Stimulated activated CD4-positive, alpha-beta T cell treated with anti-CD3 and anti-CD28 coated beads, TNF-alpha, amount 100 ng/mL, for 24 hours (primary cell): ENCODE results near the gene MTMR10.

Source experiments
- DNase-seq, 3 experiments: peaks; one replicate each; pipeline ENCODE4 v3.0.0-alpha.2; 2020; ENCODE audit warnings: low read depth in 3 of 3

MTMR10 gene, protein sequence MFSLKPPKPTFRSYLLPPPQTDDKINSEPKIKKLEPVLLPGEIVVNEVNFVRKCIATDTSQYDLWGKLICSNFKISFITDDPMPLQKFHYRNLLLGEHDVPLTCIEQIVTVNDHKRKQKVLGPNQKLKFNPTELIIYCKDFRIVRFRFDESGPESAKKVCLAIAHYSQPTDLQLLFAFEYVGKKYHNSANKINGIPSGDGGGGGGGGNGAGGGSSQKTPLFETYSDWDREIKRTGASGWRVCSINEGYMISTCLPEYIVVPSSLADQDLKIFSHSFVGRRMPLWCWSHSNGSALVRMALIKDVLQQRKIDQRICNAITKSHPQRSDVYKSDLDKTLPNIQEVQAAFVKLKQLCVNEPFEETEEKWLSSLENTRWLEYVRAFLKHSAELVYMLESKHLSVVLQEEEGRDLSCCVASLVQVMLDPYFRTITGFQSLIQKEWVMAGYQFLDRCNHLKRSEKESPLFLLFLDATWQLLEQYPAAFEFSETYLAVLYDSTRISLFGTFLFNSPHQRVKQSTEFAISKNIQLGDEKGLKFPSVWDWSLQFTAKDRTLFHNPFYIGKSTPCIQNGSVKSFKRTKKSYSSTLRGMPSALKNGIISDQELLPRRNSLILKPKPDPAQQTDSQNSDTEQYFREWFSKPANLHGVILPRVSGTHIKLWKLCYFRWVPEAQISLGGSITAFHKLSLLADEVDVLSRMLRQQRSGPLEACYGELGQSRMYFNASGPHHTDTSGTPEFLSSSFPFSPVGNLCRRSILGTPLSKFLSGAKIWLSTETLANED

DNA sequence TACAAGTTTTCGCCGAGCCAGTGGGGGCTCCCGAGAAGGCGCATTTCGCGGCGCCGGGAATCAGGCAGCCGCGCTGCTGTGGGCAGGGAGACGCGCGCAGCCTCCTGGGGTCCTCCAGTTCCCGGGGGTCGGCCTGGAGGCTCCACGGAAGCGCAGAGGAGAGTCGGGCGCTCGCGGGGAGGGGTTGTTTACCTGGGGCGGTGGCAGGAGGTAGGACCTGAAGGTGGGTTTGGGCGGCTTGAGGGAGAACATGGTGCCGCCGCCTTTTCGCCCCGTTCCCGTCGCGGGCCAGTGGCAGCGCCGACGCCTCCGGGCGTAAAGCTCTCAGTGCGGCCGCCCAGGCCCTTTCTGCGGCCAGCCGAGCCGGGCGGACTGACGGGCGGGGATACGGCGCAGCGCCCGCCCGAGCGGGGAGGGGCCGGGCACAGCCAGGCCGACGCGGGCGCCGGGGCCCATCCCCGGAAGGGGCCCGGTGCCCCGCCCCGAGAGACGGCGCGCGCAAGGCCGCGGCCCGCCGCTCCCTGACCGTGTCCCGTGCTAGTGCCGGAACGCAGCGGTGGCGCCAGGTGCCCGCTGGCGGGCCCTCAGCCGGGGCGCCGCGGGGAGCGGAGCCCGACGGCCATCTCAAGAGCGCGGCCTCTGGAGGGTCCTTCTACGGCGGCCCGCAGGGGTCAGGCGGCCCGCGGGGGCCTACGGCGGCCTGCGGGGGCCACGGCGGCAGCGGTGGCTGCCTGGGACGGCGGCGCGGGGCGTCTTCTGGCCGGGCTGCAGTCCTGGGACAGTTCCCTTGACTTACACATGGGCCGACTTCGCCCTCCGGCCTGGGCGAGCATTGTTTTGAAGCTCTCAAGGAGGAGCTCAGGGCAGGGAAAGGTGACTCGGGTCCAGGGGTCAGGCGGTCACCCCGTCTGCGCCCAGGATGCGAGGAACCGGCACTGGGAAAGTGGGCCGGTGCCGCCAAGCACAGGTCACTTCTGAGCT is at the start of gene MTMR10:
Gene MTMR10 (minus strand): TSS at position 374 of the 981 bp plus-strand sequence. CDS start 122 bp downstream, at position 252.
- peak; percentile 35 to 67 (median 48) for DNase-seq

DNA sequence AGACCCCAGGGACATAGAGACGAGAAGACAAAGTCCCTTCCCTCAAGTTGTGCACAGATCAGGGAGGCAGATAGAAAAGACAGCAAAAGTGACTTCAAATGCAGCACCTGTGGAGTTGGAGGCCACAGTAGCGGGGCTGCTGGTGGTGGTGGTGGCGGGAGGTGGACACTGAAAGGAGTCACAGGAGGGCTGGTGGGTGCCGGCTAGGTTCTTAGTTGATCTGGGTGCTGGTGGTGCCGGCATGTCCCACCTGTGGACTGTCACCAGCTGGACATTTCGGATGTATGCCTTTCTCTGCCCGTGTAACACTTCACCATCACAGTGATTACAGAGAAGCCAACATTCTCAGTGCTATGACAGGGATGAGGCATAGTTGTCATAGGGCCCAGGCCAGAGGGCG is 49.2 kb upstream of the MTMR10 start:
- DNase-seq: no peak

DNA sequence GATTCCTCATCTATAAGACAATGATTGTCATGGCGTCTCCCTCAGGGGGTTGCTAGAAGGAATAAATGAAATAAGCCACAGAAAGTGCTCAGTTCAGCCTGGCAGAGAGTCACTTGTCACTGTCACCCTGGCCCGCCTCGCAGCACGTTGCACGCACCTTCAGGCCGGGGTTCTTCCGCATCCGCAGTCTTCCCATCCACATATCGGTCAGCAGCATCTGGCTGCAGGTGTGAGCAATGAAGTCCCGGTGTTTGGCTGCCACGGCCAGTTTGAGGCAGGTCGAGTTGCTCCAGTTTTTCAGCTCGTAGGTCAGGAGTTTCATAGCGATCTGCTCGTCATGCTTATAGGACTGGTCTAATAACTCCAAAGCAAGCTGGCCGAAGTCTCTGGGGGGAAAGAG is 48.5 kb upstream of the MTMR10 start:
- DNase-seq: no peak

DNA sequence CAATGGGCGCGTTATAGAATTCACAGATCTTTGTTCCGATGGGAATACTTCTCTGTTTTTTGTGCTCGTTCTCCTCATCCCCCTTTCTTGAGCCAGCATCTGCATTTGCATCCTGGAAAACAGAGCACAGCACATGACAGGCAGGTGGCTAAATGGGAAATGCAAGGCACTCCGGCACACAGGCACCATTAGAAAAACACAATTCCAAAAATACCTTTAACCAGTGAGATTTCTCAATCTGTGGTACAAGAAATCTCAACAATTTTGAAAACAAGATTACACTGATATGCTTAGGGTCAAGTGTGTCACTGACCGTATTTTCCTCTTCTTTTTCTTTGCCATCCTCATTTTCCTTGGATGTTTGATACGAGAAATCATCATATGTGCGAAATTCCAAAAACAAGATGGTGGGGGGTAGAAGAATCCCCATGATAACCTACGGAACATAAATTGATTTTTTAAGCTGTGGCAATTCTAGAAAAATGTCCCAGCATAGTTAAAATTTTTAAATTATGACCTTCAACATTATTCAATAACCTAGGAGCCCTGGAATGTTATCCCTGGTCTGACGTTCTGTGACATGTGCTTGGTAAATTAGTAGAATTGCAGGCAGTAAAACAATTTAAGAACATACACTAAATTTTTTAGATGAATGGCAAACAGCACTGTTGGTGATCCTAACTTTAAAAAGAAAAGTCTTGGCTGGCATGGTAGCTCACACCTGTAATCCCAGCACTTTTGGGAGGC is 46.5 kb upstream of the MTMR10 start:
- DNase-seq: no peak

DNA sequence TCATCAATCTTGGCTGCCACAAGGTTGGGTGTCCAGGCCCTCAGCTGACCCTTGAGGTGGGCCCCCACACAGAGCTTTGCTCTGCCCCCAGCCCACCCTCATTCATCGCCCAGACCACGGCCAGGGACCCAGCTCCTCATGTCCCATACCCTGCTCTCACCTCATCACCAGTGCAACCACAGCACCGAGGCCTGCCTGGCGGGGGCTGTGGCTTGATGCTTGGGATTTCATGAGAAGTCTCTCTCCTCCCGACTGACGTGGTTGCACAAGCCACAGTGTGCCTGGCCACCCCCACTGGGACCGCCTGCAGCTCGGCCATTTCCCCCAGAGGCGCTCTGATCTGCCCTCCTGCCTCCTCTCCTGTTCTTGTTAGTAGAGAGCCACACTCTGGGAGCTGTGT is 45.4 kb upstream of the MTMR10 start:
- no peak for DNase-seq

DNA sequence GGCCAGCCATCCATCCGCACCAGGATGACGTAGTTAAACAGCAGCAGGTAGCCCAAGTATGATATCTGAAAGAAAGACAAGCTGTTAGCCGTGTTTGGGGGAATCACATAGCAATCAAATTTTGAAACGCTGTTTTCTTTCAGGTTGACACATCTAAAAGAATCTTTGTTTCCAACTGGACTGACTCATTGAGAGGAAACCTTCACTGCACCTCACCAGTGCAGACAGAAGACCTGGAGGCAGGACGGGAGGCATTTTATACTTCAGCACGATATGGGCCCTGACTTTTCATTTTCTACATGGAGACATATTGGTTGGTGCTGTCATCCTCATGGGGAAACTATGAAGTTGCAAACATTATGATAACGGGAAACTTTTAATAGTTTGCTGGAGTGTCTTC is 44.2 kb upstream of the MTMR10 start:
- no peak for DNase-seq

DNA sequence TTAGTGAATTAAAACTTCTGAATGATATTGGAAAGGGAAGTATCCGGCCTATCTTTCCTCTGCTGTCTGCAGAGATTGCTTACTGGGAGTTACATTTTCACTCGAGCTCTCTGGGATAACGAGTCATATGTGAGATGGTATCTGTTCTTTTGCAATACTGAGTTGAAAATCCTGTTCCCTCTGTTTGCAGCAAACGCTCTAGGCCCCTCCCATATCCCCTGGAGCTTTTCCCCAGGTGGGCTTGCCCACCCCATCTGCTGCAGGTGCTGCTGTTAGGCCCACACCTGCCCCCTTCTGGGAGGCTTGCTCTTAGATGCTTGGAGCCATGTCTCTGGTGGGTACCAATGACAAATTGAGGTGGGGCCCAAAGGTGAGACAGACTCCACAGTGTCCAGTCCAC is 42.7 kb upstream of the MTMR10 start:
- DNase-seq: no peak

DNA sequence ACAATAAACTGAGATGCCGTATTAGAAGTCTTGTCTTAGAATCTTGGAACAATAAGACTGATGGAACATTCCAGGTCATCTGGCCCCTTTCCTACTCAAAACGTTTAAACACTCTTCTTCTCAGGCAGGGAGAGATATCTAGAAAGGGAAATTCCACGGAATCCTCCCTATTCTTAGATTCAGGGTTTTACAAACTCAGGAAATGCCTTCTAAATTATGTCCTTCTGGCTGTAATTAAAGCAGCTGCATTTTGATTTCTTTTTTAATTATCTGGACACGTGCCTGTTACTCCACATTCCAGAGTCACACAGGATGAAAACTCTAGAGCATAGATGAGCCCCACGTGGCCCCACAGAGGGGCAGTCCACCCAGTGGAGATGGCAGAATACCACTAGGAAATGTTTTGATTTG is 41.5 kb upstream of the MTMR10 start:
- DNase-seq: no peak

DNA sequence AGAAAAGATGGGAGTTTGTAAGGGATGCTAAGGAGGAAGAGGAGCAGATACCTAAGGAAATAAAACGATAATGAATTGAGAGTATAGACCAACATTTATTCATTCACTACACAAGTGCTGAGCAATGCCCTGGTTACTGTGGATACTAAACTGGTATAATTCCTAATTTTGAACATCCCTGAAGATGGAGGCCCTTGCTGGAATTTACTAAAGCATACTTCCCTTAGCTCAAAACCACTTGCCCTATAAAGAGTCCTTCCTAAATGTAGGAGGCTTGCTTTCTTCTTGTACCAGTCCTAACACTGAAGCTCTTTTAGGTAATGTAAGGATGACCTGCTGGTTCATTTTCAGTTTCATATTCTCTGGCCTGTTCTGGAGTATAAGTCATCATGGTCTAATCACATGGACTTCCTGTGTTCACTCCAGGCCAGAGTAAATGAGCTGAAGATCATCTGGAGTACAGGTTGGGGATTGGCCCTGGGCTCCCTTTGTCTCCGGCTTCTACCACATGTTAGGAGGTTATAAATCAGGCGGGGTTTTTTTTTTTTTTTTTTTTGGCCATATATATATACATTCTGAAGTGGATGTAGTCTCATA is 40.1 kb upstream of the MTMR10 start:
- no peak for DNase-seq

DNA sequence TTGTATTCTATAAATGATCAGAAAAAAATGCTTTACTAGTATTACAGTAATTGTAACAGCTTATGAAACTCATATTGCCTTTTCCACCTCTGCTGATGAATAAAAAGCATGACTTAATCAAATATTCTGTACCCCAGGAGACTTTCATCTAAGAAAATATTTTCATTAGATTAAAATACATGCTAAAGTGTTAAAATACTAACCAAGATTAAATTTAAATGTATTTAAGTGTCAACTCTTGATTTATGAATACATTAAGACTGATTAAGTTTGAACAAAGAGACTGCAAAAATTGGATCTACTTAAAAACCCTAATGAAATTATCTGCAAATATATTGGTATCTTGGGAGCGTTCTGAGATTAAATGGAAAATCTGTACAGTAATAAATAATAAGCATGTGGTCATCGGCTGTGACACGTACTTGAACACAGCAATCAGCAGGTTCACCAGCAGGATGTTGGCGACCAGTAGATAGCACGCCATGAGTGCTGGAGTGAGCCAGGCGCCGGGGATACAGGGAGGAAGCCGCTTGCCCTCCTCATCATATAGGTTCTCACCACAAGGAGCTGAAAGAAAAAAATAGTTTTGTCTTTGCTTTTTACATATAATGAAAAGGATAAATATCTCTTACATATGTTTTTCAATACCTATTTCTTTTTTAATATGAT is 36.6 kb upstream of the MTMR10 start:
- no peak for DNase-seq

DNA sequence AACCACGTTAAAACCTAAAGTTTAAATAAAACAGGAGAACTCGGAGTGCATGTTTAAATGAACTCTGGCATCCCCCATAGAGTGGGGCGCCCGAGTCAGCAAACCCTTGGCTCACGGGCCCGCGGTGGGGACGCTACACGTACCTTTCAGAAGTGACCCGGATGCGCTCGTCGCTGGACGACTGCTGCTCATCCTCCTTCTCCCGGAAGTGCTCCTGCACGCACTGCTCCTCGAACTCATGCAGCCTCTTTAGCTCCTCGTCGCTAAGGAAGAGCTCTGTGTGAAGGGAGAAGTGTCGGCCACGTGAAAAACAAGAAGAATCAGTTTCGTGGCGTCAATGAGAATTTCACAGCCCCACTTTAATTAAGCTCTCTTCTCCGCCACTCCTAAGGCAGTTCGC is 34.6 kb upstream of the MTMR10 start:
- DNase-seq: no peak

DNA sequence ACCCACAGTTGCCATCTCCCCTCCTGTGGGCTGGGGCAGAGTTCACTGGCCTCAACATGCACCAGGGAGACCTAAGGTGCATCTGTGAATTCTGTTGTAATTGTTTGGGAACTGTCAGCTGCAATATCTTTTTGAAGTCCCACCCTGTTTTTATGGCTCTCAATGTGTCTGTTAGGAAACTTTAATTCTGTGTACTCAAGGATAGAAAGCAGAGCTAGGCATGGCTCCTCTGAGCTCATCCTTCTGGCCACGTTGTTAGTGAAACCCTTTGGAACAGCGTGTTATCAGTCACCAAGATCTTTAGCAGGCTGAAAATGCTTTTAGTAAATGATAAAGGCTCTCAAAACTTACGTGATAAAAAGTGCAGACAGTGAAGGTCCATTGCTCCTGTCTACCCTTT is 33.6 kb upstream of the MTMR10 start:
- no peak for DNase-seq

DNA sequence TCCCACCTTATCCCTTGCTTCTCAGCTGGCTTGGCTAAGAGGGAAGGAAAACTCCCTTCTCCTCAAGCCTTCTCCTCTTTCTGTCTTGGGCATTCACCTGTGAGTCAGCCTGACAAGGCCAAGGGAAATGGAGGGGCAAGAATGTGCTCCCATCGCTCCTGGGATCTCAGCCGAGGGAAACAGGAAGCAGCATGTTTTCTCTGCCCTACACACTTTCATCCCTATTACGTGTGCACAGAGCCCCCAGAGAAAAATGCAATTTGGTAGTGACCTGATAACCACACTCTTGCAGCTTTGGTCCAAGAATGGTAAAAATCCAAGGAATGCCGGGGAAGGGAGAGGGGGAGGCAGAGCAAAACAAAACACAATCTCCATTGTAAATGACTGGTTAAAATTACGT is 32.9 kb upstream of the MTMR10 start:
- DNase-seq: no peak

DNA sequence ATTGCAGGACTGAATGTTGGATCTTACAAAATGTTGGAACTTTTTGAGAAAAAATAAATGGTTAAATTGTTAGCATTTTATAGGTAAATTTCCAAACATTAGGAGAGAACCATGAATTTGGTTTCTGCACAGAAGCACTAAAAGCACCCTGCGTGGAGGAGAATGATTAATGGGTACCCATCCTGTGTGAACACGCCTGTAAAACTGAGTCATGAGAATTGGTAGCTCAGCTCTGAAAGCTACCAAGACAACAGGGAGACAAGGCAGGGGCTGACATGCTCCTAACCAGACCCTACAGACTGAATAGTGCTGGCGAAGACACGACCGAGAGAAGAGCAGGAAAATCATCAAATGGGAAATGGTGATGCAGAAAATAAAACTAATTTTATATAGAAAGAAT is 32.4 kb upstream of the MTMR10 start:
- no peak for DNase-seq

DNA sequence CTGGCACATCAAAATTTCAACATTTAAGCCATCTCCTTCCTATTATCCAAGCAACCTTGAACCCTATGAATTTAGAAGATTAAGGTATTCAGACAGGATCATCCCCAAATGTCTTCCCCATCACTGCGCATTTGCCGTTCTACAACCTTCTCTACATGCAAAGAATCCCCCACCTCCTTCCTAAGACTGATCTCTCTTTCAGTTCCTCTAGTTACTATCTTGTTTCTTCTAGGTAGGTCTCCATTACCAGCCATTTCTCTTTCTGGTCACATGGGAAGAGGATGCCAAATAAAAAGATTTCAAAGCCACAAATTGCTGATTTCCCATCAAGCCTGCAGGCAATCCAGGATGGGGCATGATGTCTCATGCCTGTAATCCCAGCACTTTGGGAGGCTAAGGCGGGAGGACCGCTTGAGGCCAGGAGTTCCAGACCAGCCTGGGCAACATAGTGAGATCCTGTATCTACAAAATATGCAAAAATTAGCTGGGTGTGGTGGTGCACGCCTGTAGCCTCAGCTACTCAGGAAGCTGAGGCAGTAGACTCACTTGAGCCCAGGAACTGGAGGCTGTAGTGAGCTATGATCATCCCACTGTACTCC is 29.7 kb upstream of the MTMR10 start:
- no peak for DNase-seq

DNA sequence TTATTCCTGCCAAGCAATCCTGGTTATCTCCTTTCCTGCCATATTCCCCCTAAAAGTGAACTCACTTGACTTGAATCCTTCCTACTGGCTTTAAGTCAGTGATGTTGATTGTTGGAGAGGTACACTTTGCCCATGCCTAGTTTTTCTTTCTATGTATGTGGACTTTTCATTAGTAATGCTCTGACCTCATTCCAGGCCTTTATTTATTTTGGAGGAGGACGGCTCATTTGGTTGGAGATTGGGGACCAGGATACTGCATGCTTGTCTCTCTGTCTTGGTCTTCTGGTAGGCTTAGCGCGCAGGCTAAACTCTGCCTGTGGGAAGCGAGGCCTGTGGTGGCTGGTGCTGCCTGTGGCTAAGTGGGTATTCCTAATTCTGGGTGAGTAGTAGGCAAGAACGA is 29.1 kb upstream of the MTMR10 start:
- no peak for DNase-seq

DNA sequence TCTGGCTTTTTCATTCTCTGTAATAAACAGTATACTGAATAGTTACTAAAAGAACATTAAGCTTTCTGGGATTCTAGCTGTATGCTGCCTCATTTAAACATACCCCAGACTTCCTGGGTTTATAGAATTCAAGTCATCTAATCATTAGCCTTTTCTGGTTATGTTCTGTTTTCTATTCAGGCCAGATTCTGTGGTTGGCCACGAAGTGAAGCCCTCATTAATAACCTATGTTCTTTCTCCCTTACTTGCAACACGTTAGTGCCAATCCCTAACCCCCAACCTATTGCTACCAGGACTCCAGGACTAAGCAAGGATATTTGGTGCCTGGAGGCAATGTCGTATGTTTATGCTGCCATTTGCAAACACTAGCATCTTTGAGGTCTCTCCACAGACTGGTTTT is 28.6 kb upstream of the MTMR10 start:
- no peak for DNase-seq

DNA sequence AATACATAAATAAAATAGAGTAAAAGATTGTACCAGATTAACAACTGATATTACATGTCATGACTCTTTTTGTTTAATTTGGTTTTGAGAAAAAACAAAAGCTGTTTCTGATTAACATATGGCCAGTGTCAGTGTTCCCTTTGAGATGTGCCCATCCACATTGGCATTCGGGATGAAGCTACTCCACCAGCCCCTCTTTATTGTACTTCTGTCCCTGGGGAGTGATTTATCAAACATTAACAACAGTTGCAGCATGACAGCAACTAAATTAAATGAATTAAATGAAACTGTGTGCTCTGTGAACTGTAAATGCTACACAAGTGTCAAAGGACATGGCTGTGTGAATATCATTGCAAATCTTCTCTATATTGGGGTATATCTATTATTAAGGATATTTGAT is 25.9 kb upstream of the MTMR10 start:
- no peak for DNase-seq

DNA sequence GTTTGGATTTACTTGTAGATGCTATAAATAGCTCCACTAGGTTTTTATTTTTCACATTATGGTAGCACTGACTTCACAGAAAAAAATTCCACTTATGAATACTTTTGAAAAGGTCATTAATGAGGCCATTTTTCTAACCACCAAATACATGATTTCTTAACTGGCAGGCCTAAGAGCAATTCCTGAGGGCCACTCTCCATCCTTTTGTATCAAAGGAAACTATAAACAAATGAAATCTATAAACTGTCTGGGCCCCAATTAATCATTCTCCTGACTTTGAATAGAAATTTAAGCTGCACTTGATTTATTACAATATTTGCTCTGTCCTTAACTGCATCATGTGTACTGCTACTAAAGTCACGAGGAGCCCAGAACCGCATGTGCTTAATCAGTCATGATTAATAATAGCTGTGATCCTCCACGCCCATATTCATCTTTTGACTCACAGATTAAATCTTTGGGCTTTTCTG is 25.1 kb upstream of the MTMR10 start:
- no peak for DNase-seq

DNA sequence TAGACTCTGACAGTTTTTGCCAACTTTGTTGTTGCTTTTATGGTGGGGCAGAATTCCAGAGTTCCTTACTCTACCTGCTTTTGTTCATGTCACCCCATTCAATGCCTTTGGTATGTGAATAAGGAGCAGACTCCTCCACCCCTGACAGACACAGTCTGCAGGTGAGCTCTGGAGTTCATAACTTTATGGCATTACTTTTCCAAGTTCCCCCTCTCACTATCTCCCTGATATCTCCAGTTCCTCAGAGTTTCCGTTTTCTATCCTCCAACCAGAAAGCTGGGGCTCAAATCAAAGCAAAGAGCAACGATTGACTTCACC is 23.1 kb upstream of the MTMR10 start:
- no peak for DNase-seq
